ENCODE results near the gene ALG3. TPM values are rescaled to one million over a fixed set of nuclear protein-coding genes. Genes with fewer than 3 reads are reported as not detected.

Gene ALG3
- total and polyA plus RNA-seq, 9 of the 15 experiments (the other 6 are each of a cell fraction or from before 2014, with no cell fraction given), result 37.5 to 107 (median 80.1) TPM

DNA sequence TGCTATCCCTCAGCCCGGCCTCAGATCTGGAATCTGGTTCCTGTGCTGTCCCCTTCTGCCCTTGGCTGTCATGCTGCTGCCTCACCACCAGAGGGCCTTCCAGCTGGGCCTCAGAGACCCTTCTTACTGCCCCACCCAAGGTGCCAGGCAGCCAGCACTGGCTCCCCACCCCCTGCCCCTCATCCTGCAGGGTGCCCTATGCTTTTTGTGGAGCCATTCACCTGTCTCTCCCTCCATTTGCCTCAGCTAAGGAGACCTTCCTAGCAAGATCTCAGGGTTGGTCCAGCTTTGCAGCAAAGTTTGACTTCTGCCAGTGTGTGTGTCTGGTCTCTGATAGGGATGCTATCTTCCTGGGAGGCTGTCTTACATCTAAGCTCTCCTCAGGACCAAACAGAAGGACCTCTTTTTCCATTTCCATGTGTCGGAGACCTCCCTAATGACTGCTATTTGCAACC, 21.3 kb downstream of the ALG3 start (continued):
- TF ChIP-seq, protein P1, sequence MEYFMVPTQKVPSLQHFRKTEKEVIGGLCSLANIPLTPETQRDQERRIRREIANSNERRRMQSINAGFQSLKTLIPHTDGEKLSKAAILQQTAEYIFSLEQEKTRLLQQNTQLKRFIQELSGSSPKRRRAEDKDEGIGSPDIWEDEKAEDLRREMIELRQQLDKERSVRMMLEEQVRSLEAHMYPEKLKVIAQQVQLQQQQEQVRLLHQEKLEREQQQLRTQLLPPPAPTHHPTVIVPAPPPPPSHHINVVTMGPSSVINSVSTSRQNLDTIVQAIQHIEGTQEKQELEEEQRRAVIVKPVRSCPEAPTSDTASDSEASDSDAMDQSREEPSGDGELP (CRISPR knock-in tag; IDR thresholded peaks at IDR 0.05; ENCODE audit: borderline replicate concordance), result peak; percentile 86
- TF ChIP-seq, protein P2, sequence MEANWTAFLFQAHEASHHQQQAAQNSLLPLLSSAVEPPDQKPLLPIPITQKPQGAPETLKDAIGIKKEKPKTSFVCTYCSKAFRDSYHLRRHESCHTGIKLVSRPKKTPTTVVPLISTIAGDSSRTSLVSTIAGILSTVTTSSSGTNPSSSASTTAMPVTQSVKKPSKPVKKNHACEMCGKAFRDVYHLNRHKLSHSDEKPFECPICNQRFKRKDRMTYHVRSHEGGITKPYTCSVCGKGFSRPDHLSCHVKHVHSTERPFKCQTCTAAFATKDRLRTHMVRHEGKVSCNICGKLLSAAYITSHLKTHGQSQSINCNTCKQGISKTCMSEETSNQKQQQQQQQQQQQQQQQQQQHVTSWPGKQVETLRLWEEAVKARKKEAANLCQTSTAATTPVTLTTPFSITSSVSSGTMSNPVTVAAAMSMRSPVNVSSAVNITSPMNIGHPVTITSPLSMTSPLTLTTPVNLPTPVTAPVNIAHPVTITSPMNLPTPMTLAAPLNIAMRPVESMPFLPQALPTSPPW (CRISPR knock-in tag; IDR thresholded peaks at IDR 0.05), result 0 out of 2 replicates have a peak, but pooled peaks have one; percentile 11
- TF ChIP-seq, protein P3, sequence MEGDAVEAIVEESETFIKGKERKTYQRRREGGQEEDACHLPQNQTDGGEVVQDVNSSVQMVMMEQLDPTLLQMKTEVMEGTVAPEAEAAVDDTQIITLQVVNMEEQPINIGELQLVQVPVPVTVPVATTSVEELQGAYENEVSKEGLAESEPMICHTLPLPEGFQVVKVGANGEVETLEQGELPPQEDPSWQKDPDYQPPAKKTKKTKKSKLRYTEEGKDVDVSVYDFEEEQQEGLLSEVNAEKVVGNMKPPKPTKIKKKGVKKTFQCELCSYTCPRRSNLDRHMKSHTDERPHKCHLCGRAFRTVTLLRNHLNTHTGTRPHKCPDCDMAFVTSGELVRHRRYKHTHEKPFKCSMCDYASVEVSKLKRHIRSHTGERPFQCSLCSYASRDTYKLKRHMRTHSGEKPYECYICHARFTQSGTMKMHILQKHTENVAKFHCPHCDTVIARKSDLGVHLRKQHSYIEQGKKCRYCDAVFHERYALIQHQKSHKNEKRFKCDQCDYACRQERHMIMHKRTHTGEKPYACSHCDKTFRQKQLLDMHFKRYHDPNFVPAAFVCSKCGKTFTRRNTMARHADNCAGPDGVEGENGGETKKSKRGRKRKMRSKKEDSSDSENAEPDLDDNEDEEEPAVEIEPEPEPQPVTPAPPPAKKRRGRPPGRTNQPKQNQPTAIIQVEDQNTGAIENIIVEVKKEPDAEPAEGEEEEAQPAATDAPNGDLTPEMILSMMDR (IDR thresholded peaks at IDR 0.05 in 2 of 3, conservative IDR thresholded peaks at IDR 0.05 in 1 of 3; ENCODE audit: insufficient read depth in 2 of 3, low read depth in 1 of 3, low read length in 3 of 3), result peak; percentile 74 to 82 (median 79)
- TF ChIP-seq, protein P4, sequence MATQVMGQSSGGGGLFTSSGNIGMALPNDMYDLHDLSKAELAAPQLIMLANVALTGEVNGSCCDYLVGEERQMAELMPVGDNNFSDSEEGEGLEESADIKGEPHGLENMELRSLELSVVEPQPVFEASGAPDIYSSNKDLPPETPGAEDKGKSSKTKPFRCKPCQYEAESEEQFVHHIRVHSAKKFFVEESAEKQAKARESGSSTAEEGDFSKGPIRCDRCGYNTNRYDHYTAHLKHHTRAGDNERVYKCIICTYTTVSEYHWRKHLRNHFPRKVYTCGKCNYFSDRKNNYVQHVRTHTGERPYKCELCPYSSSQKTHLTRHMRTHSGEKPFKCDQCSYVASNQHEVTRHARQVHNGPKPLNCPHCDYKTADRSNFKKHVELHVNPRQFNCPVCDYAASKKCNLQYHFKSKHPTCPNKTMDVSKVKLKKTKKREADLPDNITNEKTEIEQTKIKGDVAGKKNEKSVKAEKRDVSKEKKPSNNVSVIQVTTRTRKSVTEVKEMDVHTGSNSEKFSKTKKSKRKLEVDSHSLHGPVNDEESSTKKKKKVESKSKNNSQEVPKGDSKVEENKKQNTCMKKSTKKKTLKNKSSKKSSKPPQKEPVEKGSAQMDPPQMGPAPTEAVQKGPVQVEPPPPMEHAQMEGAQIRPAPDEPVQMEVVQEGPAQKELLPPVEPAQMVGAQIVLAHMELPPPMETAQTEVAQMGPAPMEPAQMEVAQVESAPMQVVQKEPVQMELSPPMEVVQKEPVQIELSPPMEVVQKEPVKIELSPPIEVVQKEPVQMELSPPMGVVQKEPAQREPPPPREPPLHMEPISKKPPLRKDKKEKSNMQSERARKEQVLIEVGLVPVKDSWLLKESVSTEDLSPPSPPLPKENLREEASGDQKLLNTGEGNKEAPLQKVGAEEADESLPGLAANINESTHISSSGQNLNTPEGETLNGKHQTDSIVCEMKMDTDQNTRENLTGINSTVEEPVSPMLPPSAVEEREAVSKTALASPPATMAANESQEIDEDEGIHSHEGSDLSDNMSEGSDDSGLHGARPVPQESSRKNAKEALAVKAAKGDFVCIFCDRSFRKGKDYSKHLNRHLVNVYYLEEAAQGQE (IDR thresholded peaks at IDR 0.05; ENCODE audit: borderline replicate concordance), result peak; percentile 37; the same call in 1 of the 2 replicates
- TF ChIP-seq, protein P4 (CRISPR knock-in tag; IDR thresholded peaks at IDR 0.05; ENCODE audit: low read depth), result no peak

Measured in K562 (cell line).